ENCODE data around the gene PUM1.
"Not testable (repeated sequence)": the region's sequence is repeated elsewhere in the genome, so short reads cannot be mapped to it uniquely, and the experiment has no call there.

Gene PUM1, protein sequence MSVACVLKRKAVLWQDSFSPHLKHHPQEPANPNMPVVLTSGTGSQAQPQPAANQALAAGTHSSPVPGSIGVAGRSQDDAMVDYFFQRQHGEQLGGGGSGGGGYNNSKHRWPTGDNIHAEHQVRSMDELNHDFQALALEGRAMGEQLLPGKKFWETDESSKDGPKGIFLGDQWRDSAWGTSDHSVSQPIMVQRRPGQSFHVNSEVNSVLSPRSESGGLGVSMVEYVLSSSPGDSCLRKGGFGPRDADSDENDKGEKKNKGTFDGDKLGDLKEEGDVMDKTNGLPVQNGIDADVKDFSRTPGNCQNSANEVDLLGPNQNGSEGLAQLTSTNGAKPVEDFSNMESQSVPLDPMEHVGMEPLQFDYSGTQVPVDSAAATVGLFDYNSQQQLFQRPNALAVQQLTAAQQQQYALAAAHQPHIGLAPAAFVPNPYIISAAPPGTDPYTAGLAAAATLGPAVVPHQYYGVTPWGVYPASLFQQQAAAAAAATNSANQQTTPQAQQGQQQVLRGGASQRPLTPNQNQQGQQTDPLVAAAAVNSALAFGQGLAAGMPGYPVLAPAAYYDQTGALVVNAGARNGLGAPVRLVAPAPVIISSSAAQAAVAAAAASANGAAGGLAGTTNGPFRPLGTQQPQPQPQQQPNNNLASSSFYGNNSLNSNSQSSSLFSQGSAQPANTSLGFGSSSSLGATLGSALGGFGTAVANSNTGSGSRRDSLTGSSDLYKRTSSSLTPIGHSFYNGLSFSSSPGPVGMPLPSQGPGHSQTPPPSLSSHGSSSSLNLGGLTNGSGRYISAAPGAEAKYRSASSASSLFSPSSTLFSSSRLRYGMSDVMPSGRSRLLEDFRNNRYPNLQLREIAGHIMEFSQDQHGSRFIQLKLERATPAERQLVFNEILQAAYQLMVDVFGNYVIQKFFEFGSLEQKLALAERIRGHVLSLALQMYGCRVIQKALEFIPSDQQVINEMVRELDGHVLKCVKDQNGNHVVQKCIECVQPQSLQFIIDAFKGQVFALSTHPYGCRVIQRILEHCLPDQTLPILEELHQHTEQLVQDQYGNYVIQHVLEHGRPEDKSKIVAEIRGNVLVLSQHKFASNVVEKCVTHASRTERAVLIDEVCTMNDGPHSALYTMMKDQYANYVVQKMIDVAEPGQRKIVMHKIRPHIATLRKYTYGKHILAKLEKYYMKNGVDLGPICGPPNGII

DNA sequence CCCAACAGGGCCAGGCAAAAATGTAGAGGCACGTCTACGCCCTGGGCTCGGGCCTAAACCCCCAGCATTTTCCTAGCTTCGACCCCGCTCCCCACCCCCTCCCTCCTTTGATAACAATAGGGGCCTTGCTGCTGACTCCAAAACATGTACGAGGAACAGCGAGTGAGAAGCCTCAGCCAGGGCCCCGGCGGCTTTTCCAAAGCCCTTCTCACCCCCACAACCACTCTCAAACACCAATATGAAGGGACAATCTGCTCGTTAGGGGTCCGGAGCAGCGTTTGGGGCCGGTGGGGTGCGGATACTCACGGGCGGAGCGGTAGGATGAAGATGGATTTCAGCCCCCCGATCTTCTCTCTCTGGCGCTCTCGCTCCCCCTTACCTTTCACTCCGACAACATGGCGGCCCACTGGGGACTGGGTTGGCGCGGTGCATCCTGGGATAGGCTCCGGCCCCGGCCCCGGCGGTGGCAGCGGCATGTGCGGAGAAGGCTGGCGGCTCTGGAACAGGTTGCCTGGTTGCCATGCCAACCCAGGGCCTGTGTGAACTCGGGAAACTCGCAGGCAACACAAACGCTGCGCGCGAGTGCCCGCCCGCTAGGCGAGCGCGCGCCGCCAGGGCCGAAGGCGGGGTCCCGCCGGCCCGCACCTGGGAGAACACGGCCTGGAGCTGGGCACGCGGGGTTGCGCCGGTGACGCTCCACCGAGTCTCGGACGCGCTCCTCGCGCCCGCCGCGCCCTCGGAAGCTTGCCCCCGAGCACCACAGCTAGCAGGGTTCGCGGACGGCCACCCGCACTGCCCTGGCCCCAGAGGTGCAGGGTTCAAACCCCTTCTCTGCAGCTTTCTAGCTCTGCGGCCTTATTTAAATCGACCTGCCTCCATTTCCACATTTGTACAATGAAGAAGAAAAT lies at the start of gene PUM1:
Gene PUM1 (minus strand): TSS at position 408 of the 908 bp plus-strand sequence. CDS start 6,151 bp downstream, outside the sequence.
- peak; percentile 98 to 99 (median 99) for DNase-seq (ENCODE audit: low read depth in 3 of 3)

DNA sequence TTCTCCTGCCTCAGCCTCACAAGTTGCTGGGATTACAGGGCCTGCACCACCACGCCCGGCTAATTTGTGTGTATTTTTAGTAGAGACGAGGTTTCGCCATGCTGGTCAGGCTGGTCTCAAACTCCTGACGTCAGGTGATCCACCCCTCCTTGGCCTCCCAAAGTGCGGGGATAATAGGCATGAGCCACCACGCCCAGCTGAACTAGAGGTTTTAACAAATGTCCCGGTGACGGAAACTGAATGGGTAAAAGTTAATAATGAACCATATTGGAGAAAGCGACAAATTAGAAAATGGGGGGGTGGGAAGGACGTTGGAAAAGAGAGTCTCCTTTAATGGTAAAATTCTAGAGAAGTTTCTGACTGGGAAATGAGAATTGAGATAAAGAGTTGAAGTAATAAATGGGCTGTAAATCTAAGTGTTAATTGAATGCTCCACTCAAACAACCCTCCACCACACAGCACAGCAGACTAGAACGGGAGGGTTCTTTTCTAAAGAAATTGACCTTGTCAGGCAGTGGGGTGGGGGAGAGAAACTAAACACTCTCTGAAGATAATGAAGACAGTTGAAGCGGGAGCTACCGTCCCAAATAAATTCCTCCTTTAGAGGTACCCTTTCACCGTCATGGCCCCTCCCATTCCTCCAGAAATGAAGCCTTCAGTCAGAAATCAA lies 46.9 kb upstream of the PUM1 start:
- no peak for DNase-seq (ENCODE audit: low read depth in 3 of 3)

DNA sequence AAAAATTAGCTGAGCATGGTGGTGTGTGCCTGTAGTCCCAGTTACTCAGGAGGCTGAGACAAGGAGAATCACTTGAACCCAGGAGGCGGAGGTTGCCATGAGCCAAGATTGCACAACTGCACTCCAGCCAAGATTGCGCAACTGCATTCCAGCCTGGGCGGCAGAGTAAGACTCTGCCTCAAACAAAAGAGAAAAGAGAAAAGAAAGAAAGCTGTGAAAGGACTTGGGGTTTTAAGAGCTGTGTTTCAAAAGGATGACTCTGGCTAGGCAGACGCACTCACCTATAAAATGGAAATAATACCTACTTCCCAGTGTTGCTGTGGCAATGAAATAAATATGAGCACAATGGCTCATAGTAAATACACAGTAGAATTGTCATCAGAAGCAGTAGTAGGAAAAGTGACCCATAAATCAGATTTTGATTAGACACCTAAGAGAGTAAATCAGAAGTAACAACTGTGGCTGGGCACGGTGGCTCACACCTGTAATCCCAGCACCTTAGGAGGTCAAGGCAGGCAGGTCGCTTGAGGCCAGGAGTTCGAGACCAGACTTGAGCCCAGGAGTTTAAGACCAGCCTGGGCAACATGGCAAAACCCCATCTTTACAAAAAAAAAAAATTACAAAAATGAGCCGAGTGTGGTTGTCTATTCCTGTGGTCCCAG lies 45.9 kb upstream of the PUM1 start:
- no peak for DNase-seq (ENCODE audit: low read depth in 3 of 3)

DNA sequence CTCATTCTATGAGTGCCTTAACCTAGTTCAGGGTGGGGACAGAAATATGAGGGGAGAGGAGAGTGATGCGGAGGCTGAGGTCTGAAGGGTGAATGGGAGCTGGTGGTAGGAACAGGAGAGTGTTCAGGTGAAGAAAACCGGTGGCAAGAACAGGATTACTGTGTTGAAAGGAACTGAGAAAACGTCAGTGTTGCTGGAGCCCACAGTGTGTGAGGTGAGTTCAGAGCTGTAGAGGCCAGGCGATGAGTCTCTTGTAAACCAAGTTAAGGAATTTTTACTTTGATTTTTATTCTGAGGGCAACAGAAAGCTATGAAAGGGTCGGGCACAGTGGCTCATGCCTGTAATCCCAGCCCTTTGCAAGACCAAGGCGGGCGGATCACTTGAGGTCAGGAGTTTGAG lies 45.3 kb upstream of the PUM1 start:
- no peak for DNase-seq (ENCODE audit: low read depth in 3 of 3)

DNA sequence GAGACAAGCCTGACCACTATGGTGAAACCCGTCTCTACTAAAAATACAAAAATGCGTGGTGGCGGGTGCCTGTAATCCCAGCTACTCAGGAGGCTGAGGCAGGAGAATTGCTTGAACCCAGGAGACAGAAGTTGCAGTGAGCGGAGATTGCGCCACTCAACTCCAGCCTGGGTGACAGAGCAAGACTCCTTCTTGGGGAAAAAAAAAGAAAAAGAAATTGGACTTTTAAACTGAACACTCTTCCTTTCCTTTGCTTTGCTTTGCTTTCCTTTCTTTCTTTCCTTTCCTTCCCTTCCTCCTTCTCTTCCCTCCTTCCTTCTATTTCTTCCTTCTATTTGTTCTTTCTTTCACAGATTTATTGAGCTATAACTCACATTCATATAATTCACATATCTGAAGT lies 43.3 kb upstream of the PUM1 start:
- DNase-seq (ENCODE audit: low read depth in 3 of 3), result no peak

DNA sequence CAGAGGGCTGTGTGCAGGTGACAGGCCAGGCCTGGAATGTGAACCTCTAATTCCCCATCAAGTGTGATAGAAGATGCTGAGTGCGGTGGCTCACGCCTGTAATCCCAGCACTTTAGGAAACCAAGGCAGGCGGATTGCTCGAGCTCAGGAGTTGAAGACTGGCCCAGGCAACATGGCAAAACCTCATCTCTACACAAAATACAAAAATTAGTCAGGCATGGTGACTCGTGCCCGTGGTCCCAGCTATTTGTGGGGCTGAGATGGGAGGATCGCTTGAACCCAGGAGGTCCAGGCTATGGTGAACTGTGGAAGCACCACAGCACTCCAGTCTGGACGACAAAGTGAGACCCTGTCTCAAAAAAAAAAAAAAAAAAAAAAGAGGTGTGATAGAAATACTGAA lies 40.1 kb upstream of the PUM1 start:
- no peak for DNase-seq (ENCODE audit: low read depth in 3 of 3)

DNA sequence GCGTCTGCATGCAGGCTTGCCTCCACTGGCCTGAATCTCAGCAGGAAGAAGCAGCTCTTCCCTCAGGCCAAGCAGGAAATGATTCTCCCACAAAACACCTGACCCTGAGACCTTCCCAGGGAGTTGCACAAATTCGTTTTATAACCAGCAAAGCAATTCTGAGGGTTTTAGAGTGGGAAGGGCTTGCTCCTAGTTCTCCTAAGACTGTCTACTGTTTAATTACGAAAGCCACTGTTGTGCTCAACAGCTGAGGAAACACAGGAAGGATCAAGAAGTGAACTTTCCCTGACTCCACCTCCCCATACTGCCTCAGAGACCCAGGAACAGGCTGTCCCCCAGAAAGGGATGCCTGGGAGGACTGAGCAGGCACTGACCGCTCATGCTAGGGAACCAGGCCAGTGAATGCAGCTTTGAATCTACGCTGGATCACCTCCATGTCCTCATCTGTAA lies 37.0 kb upstream of the PUM1 start:
- no peak for DNase-seq (ENCODE audit: low read depth in 3 of 3)

DNA sequence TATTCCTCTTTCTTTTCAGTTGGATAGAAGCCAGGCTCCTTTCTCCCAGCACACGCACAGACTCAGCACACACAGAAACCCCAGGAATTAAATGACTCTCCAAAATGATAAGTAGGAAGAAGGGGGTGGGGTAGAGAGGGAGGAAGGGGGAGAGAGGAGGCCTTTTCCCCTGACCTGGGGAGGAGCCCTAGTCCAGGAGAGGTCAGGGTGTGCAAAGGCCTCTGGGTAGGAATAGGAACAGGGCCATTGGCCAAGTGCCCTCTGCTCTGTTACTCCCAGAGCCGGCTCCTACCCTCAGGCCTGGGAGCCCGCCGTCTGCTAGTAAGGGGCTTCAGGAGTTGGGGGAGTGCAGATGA lies 35.6 kb upstream of the PUM1 start:
- DNase-seq (ENCODE audit: low read depth in 3 of 3), result no peak

DNA sequence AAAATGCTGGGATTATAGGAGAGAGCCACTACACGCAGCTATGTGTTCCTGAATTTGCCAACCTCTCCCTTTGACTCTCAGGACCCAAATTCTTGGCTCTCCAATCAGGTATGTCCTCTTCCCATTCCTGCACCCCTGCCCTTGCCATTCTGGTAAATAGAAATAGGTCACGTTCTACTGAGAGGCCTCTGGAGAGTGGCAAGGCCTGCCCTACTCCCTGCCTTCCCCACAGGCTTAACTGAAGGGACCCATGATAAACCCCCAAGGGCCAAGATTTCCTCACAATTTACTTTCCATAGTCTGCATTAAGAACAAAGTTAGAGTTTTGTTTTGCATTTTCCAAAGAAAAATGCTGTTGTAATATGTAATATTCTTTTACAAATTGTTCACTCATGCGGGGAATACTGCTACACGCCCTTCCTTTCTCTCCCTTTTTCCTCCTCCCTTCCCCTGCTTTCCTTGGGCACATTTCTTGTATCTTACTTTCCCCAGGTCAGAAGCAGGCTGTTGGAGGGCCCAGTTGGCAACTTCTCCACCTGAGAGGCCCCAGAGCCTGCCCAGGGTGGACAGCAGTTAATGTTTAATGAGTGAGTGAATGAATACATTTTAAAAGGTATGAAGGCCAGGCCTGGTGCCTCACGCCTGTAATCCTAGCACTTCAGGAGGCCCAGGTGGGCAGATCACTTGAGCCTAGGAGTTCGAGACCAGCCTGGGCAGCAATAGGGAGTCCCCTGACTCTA lies 33.9 kb upstream of the PUM1 start:
- no peak for DNase-seq (ENCODE audit: low read depth in 3 of 3)

DNA sequence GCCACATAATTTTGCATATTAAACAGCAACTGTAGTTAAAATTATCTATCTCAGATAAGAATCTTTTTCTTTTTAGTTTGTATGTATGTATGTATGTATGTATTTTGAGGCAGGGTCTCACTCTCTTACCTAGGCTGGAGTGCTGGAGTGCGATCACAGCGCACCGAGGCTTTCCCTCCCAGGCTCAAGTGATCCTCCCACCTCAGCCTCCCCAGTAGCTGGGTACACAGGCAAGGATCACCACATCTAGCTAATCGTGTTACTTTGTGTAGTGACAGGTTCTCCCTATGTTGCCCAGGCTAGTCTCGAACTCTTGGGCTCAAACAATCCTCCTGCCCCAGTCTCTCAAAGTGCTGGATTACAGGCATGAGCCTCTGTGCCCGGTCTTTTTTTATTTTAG lies 30.5 kb upstream of the PUM1 start:
- DNase-seq (ENCODE audit: low read depth in 3 of 3), result no peak

DNA sequence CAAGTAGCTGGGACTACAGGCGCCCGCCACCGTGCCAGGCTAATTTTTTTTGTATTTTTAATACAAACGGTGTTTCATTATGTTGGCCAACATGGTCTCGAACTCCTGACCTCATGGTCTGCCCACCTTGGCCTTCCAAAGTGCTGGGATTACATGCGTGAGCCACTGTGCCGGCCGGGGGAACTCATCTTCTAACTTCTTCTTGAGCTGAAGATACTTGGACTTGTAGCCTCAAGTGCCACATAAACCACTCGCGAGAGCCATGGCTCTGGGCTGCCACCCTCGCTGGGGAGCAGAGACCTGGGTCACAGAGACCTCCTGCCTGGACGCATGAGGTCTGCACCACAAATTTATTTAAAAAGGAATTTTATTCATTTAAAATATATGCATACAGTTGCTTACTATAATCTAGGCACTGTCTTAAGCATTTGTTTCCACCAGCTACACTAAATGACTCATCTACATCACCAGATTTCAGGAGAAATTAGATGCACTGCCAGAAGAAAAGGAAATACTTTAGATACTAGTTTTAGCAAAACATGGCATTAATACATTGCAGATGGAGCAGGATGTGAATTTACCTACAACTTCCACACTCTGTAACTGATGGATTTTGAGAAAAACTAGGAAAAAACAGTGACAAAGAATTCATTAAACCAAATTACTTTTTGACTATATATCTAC lies 29.9 kb upstream of the PUM1 start:
- DNase-seq (ENCODE audit: low read depth in 3 of 3), result no peak

DNA sequence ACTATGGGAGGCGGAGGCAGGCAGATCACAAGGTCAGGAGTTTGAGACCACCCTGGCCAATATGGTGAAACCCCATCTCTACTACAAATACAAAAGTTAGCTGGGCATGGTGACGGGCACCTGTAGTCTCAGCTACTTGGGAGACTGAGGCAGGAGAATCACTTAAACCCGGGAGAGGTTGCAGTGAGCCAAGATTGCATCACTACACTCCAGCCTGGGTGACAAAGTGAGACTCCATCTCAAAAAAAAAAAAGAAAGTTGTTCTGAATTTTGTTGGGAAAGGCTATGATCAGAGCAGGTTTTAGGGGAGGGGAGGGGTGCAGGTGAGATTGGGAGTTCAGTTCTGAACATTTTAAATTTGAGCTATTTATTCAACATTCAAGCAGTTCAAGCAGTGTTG lies 22.6 kb upstream of the PUM1 start:
- DNase-seq (ENCODE audit: low read depth in 3 of 3), result not testable (repeated sequence)

DNA sequence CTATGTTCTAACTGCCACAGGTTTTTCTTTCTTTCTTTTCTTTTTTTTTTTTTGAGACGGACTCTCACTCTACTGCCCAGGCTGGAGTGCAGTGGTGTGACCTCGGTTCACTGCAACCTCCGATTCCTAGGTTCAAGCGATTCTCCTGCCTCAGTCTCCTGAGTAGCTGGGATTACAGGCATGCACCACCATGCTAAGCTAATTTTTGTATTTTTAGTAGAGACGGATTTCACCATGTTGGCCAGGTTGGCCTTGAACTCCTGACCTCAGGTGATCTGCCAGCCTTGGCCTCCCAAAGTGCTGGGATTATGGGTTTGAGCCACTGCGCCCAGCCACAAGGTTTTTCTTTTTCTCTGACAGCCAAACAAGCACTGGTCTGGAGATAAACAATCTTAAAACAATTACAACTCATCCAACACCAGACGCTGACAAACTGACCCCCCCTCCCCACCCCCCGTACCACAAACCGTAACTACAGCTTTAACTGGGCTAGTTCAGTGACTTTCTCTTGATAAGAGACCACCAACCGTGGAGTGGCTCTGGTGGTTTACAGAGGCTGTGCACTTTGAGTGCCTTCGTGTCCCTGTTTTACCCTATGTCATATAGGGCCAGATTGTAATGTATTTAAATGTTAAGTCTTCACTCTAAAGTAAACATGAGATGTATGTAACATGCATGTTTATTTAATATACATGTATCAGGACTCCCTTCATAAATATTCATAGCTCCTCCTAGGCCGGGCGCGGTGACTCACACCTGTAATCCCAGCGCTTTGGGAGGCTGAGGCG lies 19.5 kb upstream of the PUM1 start:
- no peak for DNase-seq (ENCODE audit: low read depth in 3 of 3)

DNA sequence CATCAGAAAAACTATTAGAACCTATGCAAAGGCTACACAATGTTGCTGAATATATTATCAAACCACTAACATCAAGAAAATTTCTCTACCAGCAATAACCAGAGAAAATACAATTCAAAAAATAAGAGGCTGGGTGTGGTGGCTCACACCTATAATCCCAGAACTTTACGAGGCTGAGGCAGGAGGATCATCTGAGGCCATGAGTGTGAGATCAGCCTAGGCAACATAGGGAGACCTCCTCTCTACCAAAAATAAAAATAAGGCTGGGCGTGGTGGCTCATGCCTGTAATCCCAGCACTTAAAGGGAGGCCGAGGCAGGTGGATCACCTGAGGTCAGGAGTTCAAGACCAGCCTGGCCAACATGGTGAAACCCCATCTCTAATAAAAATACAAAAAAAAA lies 16.9 kb upstream of the PUM1 start:
- no peak for DNase-seq (ENCODE audit: low read depth in 3 of 3)

DNA sequence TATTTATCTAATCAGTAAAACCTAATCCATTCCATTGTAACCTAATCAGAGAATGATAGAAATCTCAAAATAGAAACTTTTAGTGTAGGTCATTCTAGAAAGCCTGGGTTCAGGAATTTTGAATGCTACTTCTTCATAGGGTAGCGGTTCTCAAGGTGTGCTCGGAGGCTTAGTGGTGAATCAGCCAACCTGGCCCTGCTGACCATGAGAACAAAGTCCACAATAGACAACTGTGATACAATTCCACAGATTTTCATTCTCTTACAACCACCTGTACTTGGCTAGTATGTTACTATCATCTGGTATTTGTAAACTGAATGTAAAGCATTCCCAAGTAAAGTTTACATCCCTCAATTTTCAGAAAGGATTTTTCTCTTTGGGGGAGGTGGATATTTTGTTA lies 7.5 kb upstream of the PUM1 start:
- DNase-seq (ENCODE audit: low read depth in 3 of 3), result no peak

DNA sequence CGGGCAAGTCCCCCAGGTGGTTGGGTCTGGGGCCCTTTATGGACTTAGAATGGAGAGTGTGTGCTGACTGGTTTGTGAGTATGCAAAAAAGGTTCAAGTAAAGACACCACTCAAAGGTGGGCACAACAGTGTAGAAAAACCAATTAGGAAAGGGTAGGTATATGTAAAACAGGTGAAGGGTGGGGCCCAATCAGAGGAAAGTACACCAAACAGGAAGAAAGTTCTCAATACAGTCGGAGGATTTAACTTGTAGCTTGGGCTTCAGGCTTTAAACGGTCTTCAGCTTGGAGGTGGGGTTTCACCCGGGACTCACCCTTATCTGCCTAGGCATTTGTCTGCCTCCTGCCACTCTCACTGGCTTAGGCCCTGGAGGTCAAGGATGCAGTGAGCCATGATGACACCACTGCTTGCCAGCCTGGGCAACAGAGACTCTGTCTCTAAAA lies 6.8 kb upstream of the PUM1 start:
- DNase-seq (ENCODE audit: low read depth in 3 of 3), result no peak

DNA sequence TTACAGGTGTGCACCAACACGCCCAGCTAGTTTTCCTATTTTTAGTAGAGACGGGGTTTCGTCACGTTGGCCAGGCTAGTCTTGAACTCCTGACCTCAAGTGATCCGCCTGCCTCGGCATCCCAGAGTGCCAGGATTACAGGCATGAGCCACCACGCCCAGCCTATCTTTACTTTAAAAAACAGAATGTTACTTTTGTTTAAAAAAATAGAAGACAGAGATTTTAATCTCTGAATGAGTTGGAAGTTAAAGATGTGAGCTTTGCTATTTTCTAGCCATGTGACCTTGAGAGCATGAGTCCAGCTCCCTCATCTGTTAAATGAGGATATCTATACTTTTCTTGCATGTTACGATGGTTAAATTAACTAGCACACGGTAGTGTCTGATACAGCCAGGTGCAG lies 3.9 kb upstream of the PUM1 start:
- DNase-seq (ENCODE audit: low read depth in 3 of 3), result no peak

DNA sequence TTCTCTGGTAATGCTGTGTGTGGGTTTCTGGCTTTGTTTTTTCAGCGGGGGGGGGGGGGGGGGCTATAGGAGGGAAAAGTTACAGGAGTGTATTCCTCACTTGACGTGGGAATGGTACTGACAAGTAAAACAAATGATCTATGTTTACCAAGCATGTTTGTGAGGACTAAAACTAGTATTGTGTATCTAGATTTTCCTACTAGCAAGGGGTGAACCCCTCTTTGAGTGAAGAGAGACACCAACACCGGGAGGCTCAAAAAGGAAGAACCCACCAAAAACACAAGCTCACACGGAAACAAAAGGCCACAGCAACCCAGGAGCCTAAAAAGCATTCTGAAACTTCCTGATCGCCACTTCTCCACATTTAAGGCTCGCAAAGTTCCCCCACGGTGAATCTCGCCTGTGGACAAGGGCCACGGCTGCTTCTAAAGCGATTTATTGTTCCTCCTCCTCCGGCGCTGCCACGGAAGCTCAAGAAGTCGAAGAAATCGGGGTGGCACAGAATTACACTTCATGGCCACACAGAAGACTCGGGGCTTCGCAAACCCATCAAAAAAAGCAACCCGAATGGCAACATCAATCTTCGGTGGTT lies 703 bp downstream of the PUM1 start:
- no peak for DNase-seq (ENCODE audit: low read depth in 3 of 3)
